ENCODE results near the gene SLC2A6. TPM values are rescaled to one million over a fixed set of nuclear protein-coding genes. Genes with fewer than 3 reads are reported as not detected.
A peak's percentile ranks its signal among the peaks of the same experiment; 100 is the strongest.

Gene SLC2A6, protein sequence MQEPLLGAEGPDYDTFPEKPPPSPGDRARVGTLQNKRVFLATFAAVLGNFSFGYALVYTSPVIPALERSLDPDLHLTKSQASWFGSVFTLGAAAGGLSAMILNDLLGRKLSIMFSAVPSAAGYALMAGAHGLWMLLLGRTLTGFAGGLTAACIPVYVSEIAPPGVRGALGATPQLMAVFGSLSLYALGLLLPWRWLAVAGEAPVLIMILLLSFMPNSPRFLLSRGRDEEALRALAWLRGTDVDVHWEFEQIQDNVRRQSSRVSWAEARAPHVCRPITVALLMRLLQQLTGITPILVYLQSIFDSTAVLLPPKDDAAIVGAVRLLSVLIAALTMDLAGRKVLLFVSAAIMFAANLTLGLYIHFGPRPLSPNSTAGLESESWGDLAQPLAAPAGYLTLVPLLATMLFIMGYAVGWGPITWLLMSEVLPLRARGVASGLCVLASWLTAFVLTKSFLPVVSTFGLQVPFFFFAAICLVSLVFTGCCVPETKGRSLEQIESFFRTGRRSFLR
- total RNA-seq (2014; rRNA removed; shearing (Covaris generic); ENCODE audit: low replicate concordance), result 10.6 and 32.0 TPM in 2 replicates

DNA sequence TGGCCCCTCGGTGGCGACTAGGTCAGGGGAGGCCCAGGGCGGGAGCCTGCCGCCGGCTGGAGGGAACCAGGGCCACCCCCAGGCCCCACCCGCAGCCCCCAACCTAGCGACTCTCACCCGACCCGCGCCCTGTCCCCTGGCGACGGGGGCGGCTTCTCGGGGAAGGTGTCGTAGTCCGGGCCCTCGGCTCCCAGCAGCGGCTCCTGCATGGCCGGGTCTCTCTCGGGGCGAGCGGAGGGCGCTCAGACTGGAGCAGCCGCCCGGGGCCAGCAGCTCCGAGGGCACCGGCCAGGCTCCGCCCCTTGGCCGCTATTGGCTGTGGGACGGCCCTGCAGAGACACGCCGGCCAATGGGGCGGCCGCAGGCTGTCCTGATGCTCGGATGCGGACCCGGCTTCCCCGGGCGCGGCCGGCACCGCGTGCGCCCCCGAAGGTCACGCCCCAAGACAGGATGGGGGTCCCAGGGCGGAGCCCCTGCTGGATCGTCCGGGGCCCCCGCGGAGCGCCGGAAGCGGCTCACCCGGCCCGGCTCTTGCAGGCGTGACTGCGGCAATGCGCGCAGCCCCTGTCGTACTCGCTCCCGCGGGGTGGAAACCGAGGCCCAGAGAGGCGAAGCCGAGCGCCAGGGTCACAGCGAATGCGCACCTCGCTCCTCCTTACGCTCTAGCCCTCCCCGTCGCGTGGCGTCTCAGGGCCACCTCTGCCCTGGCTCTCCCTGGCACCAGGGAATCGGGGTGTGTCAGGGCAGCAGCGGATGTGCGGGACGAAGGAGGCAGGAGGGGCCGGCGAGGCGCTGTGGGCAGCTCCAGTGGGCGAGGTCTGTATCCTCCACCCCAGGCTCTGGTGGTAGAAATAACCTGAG lies at the start of gene SLC2A6:
Gene SLC2A6, minus strand, starts transcription at position 249 of the 861 bp plus-strand sequence. Its CDS starts 40 bp downstream, at position 209.
- Histone ChIP-seq H3K4me2 (ENCODE audit: low read depth, low read length, poor library complexity, severe bottlenecking) (peak within 1 kb of the TSS; percentile 80), H3K36me3 (ENCODE audit: insufficient read depth, low read length) (no peaks in the 10 kb centered on the region; the same call in 1 of the 2 replicates), H3K4me3 (ENCODE audit: low read length) (peak within 1 kb of the TSS; percentile 79), H3K79me2 (ENCODE audit: low read length) (peaks cover 8% of the 10 kb centered on the region; the same call in 1 of the 2 replicates), H3K4me1 (ENCODE audit: low read length) (peaks cover 21% of the 10 kb centered on the region), H3K27ac (ENCODE audit: low read length) (peak within 1 kb of the TSS; percentile 66), H3K9ac (ENCODE audit: low read length) (peak within 1 kb of the TSS; percentile 78), H3K9me2 (replicated peaks; ENCODE audit: insufficient read depth, low read length) (no peaks in the 10 kb centered on the region), H3K9me3 (ENCODE audit: low read length) (no peaks in the 10 kb centered on the region), H4K20me1 (ENCODE audit: insufficient read depth, low read depth, low read length) (peaks cover 7% of the 10 kb centered on the region; the same call in 1 of the 2 replicates), H2AFZ (ENCODE audit: low read length) (peak within 1 kb of the TSS; percentile 98), H3K27me3 (ENCODE audit: low read length) (no peaks in the 10 kb centered on the region)
- peak; percentile 96 for DNase-seq

DNA sequence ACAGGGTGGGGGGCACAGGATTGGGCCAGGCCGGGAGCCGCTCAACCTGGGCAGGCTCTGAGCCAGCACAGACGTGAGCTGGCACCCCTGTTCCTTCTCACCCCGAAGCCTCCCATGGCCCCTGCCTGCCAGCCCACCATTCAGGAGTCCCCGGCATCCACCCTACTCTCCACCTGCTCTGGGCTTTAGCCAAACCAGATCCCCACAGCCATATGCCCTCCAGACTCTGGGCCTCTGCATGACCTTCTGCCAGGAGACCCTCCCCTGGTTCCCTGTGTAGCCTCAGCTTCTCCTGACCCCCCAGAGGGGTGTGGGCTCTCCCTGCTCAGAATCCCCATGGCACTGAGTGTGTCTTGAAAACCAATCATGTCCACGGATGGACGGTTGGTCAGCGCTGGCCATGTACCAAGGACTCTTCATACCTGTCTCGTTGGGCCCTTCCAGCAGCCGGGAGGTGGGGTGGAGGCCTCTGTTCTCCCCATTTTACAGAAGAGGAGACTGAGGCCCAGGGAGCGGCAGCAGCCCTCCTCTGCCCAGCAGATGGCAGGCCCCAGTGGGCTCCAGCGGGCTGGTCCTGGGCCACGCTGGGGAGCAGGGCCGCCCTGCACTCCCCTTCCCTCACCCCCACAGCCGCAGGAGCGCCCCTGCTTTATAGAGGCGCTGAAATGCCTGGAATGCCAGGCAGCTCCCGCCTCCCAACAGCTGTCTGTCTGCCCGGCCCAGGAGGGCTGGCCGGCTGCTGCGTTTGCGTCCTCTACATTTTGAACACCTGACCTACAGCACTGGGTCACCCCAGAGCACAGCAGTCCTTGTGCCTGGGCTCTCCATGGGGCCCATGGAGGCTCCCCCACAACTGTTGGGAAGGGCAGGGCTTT lies 49.3 kb upstream of the SLC2A6 start:
- H3K27ac ChIP-seq (ENCODE audit: low read length), result no peak overlapping the region
- no peaks in the 10 kb centered on the region for H3K36me3 ChIP-seq (ENCODE audit: insufficient read depth, low read length)
- no peaks in the 10 kb centered on the region for H3K79me2 ChIP-seq (ENCODE audit: low read length)
- DNase-seq, result no peak
- no peak overlapping the region for H3K9ac ChIP-seq (ENCODE audit: low read length)
- H3K27me3 ChIP-seq (ENCODE audit: low read length), result no peaks in the 10 kb centered on the region
- H2AFZ ChIP-seq (ENCODE audit: low read length), result no peak overlapping the region
- no peak overlapping the region for H3K4me2 ChIP-seq (ENCODE audit: low read depth, low read length, poor library complexity, severe bottlenecking)
- H3K9me3 ChIP-seq (ENCODE audit: low read length), result no peaks in the 10 kb centered on the region
- no peak overlapping the region for H3K4me3 ChIP-seq (ENCODE audit: low read length)
- H4K20me1 ChIP-seq (ENCODE audit: insufficient read depth, low read depth, low read length), result no peaks in the 10 kb centered on the region
- no peaks in the 10 kb centered on the region for H3K4me1 ChIP-seq (ENCODE audit: low read length)
- H3K9me2 ChIP-seq (replicated peaks; ENCODE audit: insufficient read depth, low read length), result no peaks in the 10 kb centered on the region

DNA sequence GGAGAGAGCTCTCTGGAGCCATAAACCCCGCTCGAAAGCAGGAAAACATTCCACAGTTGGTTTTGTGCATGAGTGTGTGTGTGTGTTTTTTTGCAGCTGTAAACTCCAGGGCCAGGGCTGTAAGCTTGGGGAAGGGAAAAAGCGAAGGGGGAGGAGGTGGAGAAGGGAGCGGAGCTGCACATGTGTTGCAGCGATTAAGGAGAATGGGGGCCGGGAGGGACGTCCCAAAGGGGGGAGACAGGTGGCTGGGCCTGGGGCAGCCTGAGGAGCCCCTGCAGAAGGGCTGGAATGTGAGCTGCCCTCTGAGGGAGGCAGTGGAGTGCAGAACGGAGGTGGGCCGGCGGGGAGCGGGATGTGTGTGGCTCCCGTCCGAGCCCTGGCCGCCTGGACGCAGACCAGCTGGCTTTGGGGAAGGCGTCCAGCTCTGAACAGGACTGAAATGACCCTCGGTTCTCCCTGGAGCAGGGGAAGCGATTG lies 48.6 kb upstream of the SLC2A6 start:
- Histone ChIP-seq H3K9ac (ENCODE audit: low read length) (no peak overlapping the region), H3K4me2 (ENCODE audit: low read depth, low read length, poor library complexity, severe bottlenecking) (no peak overlapping the region), H3K9me3 (ENCODE audit: low read length) (no peaks in the 10 kb centered on the region), H3K4me3 (ENCODE audit: low read length) (no peak overlapping the region), H4K20me1 (ENCODE audit: insufficient read depth, low read depth, low read length) (no peaks in the 10 kb centered on the region), H3K36me3 (ENCODE audit: insufficient read depth, low read length) (no peaks in the 10 kb centered on the region), H3K4me1 (ENCODE audit: low read length) (no peaks in the 10 kb centered on the region), H3K27me3 (ENCODE audit: low read length) (no peaks in the 10 kb centered on the region), H2AFZ (ENCODE audit: low read length) (no peak overlapping the region), H3K79me2 (ENCODE audit: low read length) (no peaks in the 10 kb centered on the region), H3K27ac (ENCODE audit: low read length) (no peak overlapping the region), H3K9me2 (replicated peaks; ENCODE audit: insufficient read depth, low read length) (no peaks in the 10 kb centered on the region)
- DNase-seq, result no peak

DNA sequence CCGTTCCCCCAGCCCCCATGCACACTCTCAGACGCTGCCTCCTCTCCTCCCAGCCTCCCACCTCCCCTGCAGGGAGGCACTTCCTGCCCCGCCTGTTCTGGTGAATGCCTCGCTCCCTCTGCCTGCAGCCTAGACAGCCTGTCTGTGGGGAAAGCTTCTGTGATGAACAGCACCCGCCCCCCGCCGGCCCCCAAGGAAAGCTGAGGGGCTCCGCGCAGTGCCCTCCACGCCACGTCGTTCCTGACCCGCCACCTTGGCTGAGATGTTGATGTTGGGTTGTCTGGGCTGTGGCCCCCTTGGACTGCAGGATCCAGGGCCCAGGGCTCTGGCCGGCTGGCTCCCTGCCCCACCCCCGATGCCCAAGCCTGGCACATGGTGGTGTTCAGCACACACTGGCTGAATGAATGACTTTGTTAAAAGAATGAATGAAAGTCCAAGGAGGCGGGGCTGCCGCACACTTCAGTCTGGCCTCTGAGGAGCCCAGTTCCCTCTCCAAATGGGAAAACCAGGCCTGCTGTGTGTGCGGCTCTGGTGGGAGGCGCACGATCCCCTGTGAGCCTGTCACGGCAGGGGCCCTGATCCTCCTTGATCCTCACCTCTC lies 47.9 kb upstream of the SLC2A6 start:
- Histone ChIP-seq H3K9me3 (ENCODE audit: low read length) (no peaks in the 10 kb centered on the region), H3K4me1 (ENCODE audit: low read length) (no peaks in the 10 kb centered on the region), H3K27me3 (ENCODE audit: low read length) (no peaks in the 10 kb centered on the region), H3K27ac (ENCODE audit: low read length) (no peak overlapping the region), H3K9ac (ENCODE audit: low read length) (no peak overlapping the region), H3K79me2 (ENCODE audit: low read length) (no peaks in the 10 kb centered on the region), H3K4me2 (ENCODE audit: low read depth, low read length, poor library complexity, severe bottlenecking) (no peak overlapping the region), H3K9me2 (replicated peaks; ENCODE audit: insufficient read depth, low read length) (no peaks in the 10 kb centered on the region), H4K20me1 (ENCODE audit: insufficient read depth, low read depth, low read length) (no peaks in the 10 kb centered on the region; the same call in 1 of the 2 replicates), H3K36me3 (ENCODE audit: insufficient read depth, low read length) (no peaks in the 10 kb centered on the region), H2AFZ (ENCODE audit: low read length) (no peak overlapping the region), H3K4me3 (ENCODE audit: low read length) (no peak overlapping the region)
- DNase-seq, result no peak

DNA sequence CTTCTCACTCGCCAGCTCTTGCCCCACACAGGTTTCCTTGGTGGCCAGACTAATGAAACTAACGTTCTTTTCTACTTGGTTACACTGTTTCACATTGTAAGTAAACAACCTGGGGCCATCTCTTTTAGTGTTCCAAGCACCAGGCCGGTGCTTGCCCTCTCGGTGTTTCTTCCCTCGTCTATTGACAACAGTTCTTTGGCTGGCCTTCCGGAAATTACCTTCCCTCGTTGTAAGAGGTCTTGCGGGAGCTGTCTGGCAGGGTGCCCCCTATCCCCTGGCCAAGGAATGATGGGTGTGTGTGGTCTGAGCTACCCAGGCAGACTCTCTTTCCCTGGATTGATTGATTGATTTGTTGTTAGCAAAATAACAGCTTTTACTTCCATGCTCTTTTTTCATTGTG lies 46.8 kb upstream of the SLC2A6 start:
- H3K27ac ChIP-seq (ENCODE audit: low read length), result no peak overlapping the region
- no peaks in the 10 kb centered on the region for H3K9me3 ChIP-seq (ENCODE audit: low read length)
- H2AFZ ChIP-seq (ENCODE audit: low read length), result no peak overlapping the region
- no peaks in the 10 kb centered on the region for H3K27me3 ChIP-seq (ENCODE audit: low read length)
- no peak overlapping the region for H3K4me3 ChIP-seq (ENCODE audit: low read length)
- no peak for DNase-seq
- no peaks in the 10 kb centered on the region for H3K4me1 ChIP-seq (ENCODE audit: low read length)
- H3K9ac ChIP-seq (ENCODE audit: low read length), result no peak overlapping the region
- no peaks in the 10 kb centered on the region for H3K36me3 ChIP-seq (ENCODE audit: insufficient read depth, low read length)
- no peaks in the 10 kb centered on the region for H3K9me2 ChIP-seq (replicated peaks; ENCODE audit: insufficient read depth, low read length)
- no peaks in the 10 kb centered on the region for H3K79me2 ChIP-seq (ENCODE audit: low read length)
- H3K4me2 ChIP-seq (ENCODE audit: low read depth, low read length, poor library complexity, severe bottlenecking), result no peak overlapping the region
- no peaks in the 10 kb centered on the region; the same call in 1 of the 2 replicates for H4K20me1 ChIP-seq (ENCODE audit: insufficient read depth, low read depth, low read length)

DNA sequence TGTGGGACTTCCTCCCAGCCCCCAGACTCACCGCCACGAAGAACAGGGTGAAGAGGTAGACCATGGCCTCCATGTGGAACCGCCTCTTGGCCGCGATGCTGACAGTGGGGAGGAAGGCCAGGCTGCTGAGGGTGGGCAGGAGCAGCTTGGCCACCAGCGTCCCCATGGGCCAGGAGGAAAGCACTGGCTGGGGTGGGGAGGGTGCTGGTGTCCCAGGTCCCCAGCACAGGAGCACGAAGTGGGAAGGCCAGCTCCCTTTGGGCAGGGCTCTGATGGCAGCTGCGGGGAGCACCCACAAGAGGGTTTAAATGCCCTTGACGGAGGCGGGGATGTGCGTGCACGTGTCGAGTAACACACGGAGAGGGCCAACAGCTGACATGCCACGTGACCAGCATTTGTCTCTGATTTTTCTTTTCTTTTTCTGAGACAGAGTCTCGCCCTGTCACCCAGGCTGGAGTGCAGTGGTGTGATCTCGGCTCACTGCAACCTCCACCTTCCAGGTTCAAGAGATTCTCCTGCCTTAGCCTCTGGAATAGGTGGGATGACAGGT lies 45.9 kb upstream of the SLC2A6 start, which contains the start of gene MYMK:
Gene MYMK, minus strand, starts transcription at position 281 of the 550 bp plus-strand sequence. Its CDS starts 115 bp downstream, at position 166.
- Histone ChIP-seq H3K36me3 (ENCODE audit: insufficient read depth, low read length) (no peaks in the 10 kb centered on the region), H3K27ac (ENCODE audit: low read length) (no peak within 1 kb of the TSS)

DNA sequence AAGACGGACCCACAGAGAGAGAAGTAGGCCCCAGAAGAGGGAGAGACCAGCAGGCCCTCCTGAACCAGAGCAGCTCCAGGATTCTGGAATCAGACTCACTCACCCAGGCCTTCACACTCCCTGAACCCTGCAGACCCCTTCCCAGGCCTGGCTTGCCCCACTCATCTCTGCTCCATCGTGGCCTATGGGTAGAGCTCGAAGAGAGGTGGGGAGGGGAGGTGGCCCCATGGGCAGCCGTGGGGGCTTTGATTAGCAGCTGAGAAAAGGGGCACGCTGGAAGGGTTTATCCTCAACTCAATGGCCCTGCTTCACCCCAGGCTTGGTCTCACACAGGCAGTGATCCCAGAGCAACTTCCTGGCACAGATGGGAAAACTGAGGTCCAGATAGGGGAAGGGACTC lies 45.2 kb upstream of the SLC2A6 start:
- Histone ChIP-seq H3K9me2 (replicated peaks; ENCODE audit: insufficient read depth, low read length) (no peaks in the 10 kb centered on the region), H3K27me3 (ENCODE audit: low read length) (no peaks in the 10 kb centered on the region), H4K20me1 (ENCODE audit: insufficient read depth, low read depth, low read length) (no peaks in the 10 kb centered on the region; the same call in 1 of the 2 replicates), H3K9me3 (ENCODE audit: low read length) (no peaks in the 10 kb centered on the region), H3K79me2 (ENCODE audit: low read length) (no peaks in the 10 kb centered on the region), H3K4me3 (ENCODE audit: low read length) (no peak overlapping the region), H3K4me1 (ENCODE audit: low read length) (no peaks in the 10 kb centered on the region), H3K4me2 (ENCODE audit: low read depth, low read length, poor library complexity, severe bottlenecking) (no peak overlapping the region), H3K27ac (ENCODE audit: low read length) (no peak overlapping the region), H2AFZ (ENCODE audit: low read length) (no peak overlapping the region), H3K9ac (ENCODE audit: low read length) (no peak overlapping the region), H3K36me3 (ENCODE audit: insufficient read depth, low read length) (no peaks in the 10 kb centered on the region)
- no peak for DNase-seq

More for the DNA sequence above, 45.9 kb upstream of the SLC2A6 start, which contains the start of gene MYMK:
- H3K4me3 ChIP-seq (ENCODE audit: low read length), result no peak within 1 kb of the TSS
- H3K79me2 ChIP-seq (ENCODE audit: low read length), result no peaks in the 10 kb centered on the region
- H2AFZ ChIP-seq (ENCODE audit: low read length), result no peak within 1 kb of the TSS
- no peaks in the 10 kb centered on the region; the same call in 1 of the 2 replicates for H4K20me1 ChIP-seq (ENCODE audit: insufficient read depth, low read depth, low read length)
- H3K4me2 ChIP-seq (ENCODE audit: low read depth, low read length, poor library complexity, severe bottlenecking), result no peak within 1 kb of the TSS
- no peaks in the 10 kb centered on the region for H3K9me2 ChIP-seq (replicated peaks; ENCODE audit: insufficient read depth, low read length)
- H3K9me3 ChIP-seq (ENCODE audit: low read length), result no peaks in the 10 kb centered on the region
- H3K27me3 ChIP-seq (ENCODE audit: low read length), result no peaks in the 10 kb centered on the region
- H3K4me1 ChIP-seq (ENCODE audit: low read length), result no peaks in the 10 kb centered on the region
- no peak within 1 kb of the TSS for H3K9ac ChIP-seq (ENCODE audit: low read length)
- DNase-seq, result no peak
